HS-5 (cell line): Measurements from ENCODE around the gene ACOXL.
"Not testable (repeated sequence)": the region's sequence is repeated elsewhere in the genome, so short reads cannot be mapped to it uniquely, and the experiment has no call there.

ENCODE experiments used
- DNase-seq: peaks from one replicate; pipeline ENCODE4 v3.0.0-alpha.2; 2012; ENCODE audit warnings: low read depth

ACOXL gene

DNA sequence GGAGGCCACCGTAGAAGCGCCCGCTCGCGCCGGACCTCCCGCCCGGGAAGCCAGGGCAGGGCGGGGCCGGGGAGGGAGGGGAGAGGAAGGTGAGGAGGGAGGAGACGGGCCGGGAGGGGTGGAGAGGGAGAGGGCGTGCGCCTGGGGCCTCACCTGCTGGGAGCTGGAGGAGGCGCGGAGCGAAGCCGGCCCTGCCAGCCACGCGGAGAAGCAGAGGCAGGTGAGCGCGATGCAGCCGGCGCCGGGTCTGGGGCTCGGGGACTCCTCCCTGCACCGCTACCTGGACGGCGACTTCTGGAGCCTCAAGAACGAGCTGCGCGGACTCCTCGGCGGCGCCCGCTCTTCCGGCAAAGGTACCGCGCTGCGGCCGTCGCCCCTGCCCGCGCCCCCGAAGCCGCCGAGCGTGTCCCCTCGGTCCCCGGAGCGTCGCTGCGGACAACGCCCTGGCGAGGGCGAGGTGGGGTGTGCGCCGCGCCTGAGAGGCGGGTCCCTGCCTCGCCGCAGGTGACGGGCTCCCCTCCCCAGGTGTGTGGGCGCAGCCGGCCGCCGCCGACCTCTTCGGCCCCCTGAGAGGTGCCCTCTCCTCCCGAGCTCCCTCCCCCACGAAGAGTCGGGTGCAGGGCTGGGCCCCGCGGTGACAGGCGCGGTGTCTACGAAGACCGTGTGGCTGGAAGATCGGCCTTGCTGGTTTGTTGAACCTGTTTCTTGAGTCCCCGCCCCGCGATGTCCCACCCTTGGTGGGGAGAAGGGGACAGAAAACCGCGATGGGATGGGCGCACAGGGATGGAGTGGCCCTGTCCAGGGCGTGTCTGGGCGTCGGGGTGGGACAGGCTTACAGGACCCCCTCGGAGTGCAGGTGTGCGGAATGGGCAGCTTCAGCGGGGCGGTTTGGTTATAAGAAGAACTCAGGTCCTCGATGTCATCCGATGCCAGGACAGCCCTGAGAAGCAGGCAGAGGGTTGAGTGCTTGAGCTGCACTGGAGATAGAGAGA is at the start of gene ACOXL:
Gene ACOXL, plus strand, starts transcription at position 152 of the 992 bp plus-strand sequence. CDS start 35,817 bp downstream, outside the sequence.
- DNase-seq = no peak

DNA sequence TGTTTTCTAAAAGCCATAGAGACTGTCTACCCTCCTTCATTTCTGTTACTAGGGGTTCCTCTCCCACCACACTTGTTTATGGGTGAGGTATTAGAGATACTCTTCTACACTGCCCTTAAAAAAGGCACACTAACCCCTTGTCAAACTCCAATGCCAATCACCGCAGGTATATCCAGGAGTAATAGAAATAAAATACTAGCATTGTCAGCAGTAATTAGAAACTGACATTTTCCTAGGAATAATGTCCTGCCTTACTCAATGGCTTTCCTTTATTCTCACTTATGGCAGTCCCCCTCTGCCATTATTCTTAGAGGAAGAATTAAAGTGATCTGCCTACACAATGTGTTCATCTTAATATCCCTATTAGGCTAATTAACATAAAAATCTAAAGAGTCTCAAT is 49.5 kb upstream of the ACOXL start:
- no peak for DNase-seq

DNA sequence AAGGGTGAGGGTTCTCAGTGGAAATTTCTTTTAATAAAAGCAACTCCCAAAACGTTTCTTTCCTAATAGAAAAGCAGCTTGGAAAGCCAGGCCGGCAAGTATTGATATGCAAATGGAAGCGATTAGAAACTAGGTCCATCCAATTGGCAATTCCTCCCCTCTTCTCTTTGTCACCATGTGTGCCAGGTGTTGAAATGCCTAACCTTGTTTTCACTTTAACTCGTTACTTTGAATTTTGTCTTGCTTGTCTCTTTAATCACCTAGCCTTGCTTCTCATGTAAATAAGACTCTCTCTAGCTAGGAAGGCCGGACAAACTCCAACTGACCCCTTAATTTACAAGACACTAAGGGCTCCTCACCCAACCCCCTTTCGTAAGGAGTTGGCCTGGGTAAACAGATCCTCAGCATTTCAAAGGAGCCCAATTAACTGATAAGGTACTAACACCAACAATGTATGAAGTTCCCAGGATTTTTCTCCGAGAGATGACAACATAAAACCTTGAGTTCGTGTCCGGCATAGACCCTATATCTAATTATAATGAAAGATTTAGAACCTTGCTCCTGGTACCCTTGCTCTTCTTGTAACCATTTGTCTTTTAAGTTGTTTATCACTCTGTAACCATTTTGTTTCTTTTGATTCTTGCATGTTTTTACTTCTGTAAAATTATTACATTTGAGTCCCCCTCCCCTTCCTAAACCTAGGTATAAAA is 44.4 kb upstream of the ACOXL start:
- DNase-seq = not testable (repeated sequence)

DNA sequence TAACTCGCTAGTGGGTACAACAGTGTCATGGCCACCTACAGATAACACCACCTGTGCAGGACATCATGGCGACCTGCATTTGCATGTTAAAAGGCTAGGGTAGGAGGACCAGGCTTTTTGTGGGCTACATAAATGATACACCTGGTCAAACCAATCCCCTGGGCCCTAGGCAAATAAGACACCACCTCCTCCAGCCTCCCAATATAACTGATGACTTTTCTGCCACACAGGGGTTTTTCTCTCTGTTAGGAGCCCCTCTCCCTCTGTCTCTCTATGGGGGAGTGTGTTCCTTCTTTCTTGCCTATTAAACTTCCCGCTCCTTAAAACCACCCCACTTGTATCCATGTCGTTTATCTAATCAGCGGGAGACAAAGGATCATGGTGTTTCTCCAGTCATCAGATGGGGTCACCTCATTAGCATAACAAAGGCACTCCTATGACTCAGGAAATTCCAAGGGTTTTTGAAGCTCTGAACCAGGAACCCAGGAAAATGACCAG is 43.7 kb upstream of the ACOXL start:
- no peak for DNase-seq

DNA sequence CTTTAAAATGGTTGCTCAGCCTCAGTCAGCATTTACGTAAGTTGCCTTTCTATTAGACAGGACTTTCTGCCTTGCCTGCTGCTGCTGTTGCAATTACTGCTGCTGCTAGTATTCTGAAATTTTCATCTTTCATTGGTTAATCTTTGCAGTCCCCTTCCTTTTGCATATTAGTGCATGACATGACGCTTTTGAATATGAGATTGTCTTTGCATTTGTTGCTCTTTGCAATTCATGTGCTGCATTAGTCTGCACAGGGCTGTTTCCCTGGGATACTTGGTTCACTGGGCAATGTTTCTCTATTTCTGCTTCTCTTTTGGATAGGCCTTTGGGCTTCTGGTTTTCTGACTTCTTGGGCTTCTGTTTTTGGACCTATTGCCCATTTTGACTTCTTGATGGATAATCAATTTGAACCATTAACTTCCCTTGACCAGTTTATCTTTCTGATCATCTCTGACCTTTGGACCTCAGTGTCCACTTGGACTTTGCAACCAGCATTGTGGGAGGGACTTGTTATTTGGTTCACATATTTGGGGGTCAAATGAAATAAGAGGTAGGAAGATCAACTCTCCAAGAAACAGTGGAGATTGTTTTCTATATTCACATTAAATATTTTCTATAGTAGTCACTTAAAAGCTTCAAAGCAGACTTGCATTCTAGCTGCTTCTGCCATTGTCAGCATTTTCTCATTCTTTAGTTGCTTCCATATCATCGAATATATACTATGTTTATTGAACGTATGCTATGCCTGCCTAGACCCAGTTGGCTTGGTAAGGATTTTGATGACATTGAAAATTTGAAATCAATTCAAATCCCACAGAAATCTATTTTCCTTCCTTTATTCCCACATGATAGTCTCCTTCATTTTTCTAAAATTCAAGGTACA is 42.0 kb upstream of the ACOXL start:
- no peak for DNase-seq

DNA sequence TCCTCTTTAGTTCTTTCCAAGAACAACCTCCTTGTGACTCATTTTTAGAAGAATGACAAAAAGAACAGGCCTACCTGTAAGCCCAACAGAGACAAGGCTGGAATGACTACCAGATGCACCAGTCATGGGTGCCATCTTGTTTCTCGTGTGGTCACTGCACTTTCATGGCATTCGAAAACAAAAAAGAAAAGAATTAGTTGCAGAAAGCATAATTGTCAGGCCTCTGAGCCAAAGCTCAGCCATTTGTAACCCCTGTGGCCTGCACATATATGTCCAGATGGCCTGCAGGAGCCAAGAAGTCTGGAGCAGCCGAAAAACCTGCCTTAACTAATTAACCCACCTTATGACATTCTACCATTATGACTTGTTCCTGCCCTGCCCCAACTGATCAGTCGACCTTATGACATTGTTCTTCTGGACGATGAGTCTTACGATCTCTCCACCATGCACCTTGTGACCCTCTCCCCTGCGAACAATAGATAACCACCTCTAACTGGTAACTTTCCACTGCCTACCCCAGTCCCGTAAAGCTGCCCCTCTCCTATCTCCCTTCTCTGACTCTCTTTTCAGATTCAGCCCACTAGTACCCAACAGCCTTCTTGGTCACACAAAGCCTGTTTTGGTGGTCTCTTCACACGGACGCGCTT is 40.6 kb upstream of the ACOXL start:
- no peak for DNase-seq

DNA sequence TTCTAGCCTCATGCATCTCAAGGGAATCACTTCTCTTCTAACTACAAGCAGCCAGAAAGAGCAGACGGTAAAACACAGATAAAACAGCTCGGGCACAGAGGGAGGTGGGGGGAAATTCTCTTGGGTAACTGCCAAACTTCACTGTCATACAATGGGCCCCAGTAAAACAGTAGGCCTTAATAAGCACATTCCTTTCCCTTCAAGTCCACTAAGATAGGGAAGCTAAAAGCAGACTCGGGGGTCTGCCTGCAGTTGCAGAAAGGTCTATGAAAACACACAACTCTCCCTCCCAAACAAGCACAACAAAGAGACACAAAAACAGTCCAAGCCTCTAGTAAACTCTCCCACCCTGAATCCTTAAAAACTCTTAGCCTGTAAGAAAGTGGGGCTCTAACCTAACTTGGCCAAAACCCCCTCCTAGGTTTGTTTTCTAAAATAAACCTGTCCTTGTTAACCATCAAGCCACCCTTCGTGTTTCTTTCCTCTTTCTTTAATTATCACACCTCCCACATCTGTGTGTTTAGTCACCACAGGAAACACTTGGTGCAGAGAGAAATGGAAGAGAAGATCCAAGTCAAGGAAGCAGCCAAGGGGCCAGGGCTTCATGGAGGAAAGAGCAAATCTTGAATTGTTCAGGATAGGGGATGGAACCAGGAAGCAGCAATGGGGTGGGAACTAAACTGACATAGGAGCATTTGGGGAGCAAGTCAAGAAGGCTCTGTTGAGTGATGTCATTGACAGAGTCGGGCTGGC is 37.1 kb upstream of the ACOXL start:
- DNase-seq = not testable (repeated sequence)

DNA sequence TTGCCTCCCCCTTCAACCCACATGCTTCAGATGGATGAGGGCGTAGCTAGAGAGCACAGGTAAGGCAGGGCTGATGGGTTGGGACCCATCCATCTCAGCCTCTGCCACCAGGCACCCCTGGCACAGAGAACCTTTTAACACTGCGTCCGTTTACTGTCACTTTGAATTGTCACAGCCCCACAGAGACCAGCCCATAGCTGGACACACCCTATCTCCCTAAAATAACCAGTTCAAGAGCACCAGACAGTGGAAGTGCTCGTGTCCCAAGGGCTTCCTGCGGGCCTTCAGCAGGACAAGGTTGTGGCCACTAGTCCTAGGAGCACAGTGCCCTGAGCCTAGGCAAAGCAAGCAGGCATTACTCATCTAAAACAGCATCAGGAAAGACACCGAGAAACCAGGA is 34.1 kb upstream of the ACOXL start:
- not testable (repeated sequence) for DNase-seq

DNA sequence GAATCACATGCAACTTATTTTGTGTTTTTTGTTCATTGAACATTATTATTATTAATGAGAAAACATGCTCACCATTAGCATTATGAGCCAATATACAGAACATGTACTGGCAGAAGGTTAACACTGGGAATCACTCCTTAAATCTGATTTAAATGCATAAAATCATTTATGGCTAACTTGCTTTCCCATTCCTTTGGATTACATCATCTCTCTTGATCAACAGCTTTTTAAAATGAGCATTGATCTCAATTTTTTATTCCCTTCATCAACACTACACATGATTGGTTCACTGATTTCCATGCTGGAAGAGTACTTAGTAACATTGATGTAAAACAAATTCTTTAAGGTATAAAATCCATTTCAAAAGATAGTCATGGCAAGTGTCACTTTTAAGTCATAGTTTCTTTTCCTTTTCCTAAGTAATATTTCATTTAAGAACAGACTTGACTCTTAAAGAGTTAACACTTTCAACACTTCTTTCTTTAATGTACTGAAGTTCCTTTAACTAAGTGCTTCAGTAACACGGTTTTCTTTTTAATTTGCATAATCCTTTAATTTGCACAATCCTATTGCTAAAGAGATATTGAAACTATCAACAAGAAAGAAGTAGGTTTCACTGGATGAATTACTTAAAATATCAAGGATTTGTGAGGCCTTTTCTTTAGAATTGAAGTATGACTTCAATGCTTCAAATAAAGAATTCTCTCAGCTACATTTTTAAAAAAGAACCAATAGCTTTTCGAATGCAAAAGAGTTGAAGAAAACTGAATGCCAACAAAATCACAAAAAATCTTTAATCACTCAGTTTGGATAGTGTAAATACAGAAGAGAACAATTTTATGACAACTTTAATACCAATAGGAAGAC is 29.6 kb upstream of the ACOXL start:
- no peak for DNase-seq

DNA sequence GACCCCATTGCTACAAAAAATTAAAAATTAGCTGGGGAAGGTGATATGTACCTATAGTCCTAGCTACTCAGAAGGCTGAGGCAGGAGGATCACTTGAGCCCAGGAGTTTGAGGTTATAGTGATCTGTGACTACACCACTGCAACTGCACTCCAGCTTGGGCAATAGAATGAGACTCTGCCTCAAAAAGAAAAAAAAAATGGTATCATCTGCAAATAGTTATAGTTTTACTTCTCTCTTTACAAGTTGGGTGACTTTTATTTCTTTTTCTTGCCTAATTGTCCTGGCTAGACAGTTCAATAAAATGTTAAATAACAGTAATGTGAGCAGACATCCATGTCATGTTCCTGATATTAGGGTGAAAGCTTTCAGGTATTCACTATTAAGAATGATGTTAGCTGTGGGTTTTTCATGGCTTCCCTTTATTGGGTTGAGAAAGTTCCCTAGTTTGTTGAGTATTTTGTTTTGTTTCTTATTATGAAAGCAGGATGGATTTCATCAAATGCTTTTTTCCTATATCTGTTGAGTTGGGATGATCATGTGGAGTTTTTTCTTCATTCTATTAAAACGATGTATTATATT is 24.9 kb upstream of the ACOXL start:
- no peak for DNase-seq

DNA sequence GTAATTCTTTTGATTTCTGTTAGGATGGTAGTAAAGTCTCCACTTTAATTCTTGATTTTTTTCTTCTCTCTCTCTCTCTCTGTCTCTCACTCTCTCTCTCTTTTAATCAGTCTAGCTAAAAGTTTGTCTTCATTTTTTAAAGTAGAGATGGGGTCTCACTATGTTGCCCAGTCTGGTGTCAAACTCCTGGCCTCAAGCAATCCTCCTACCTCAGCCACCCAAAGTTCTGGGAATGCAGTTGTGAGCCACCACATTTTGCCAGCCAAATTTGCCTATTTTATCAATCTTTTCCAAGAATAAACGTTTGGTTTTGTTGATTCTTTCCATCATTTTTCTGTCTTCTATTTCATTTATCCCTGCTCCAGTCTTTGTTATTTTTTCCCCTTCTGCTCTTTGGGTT is 23.9 kb upstream of the ACOXL start:
- DNase-seq = no peak

DNA sequence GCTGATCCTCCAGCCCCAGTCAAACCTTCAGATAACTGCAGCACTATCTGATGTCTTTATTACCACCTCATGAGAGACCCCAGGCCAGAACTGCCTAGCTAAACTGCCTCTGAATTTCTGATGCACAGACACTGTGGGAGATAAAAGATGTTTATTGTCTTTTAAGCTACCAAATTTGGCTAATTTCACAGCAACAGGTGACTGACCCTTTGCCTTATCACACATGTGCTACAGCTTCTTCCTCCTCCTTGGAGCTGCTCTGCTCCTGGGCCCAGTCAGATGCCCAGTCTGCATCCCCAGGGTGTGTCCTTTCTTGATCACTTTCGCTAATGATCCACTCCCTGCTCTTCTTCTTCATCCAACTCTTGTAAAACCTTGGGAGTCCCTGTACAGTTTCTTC is 19.6 kb upstream of the ACOXL start:
- DNase-seq = no peak

DNA sequence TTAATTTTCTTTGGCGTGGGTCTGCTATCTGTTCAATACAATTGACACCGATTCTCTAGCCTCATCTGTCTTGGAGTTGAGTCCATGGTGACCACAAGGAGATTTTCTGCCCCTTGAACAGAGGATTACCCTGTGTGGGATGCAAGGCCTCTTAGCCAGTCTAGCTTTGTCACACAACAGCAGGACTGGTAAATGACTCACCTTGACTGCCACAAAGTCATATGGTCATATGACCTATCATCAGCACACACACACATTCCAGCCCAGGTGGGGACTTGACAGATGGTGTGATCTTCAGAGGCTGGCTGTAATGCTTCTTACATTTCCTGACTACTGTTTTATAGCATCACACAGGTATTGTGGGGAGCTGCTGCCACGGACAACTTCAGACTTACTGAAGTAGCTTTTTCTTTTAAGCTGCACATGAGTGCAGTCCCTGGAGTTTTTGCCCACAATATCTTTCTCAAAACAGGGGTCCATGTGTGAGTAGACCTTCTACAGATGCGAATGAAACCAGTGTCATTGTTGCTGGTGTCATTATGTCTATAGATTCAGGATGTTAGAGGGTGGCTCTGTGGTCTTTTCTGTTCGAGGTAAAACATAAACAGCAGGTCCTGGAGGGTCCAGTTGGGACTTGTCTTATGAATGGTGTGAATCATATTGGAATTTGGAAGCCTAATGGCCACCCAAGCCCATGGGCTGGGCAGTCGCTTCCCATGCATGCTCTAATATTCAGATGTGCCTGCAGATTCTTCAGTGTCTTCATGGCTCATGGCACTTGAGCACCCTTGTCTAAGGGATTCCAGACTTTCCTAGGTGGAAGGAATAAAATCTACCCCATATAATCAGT is 18.6 kb upstream of the ACOXL start:
- DNase-seq = no peak

DNA sequence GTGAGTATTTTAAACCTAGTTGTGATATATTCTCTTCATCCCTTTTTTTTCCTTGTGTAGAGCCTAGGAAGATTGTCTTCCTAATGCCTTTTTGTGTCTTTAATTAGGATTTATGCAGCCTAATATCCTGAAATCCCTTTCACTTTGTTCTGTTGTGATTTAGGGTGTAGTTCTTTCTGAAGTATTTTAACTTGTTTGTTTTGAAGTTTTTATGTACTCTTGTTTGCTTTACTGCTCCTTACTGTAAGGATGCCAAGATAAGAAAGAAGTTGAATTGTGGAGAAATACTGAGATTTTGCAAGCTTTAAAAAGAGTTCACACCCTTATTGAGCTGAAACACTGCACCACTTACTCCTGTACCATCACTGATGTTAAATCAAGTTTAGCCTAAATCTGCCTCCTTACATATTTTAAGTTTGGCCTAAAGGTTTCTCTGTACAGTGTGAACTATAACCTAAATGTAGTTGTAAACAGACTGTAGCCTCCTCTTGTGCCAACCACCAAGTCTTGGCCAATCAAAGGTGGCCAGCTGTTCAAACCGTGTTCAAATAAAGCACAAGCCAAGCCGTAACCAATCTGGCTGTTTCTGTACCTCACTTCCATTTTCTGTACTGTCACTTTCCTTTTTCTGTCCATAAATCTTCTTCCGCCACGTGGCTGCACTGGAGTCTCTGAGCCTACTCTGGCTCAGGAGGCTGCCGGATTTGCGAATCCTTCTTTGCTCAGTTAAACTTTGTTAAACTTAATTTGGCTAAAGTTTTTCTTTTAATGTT is 17.7 kb upstream of the ACOXL start:
- no peak for DNase-seq

DNA sequence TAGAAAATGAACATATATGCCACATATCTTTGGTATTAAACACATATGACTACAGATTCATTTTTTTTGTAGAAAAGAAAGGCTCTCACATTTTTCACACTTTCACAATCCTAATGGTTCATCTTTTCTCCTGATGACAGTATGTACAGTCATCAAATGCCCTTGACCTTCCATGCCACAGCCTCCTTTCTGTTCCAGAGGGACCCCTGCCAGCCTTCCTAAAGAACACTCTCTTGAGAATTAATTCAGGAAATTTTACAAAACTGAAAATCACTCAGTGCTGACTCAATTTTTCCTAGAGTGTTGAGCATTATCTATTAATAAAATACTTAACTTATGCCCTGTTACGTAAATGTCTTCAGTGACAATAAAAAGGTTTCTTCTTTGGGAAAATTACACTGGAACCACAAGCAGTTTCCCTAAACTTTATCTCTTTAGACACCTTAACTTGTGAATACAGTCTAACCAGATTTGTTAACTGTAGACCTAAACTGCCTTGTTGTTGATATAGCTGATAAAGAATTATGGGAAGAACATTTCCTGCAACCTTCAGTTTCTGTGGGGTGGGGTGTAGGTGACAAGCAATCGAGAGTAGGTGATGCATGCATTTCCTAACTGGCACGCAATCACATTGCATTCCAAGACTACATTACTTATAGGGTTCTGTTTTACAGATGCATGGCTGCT is 15.3 kb upstream of the ACOXL start:
- DNase-seq = peak; percentile 33

DNA sequence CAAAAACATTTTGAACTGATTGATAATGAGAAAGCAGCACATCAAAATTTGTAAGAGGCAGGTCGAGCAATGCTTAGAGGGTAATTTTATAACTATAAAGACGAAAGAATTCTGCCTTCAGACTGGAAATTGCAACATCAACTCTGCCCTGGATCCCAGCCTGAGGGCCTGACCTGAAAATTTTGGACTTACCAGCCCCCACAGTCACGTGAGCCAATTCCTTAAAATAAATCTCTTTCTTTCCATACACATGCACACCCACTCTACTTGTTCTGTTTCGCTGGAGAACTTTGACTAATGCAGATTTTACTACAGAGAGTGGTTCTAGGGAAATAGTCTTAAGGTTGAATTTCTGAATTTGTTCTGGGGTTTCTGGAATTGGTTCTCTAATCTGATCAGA is 14.6 kb upstream of the ACOXL start:
- DNase-seq = no peak

DNA sequence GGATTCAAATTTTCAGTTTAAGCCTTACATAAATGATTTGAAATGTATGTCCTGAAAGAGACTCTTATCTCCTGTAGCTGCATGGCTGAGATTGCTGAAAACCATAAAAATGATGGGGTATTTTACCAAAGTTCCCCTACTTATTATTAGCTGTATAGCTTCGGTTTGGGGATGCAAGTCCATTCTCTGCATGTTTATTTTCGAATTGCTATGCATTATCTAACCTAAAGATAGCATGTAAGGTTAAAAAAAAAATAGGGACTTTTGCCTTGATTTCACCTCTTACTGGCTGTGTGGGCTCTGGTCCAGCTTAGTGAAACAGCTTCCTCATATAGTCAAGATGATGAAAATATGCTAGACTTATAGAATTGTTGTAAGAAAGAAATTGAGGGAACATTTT is 14.0 kb upstream of the ACOXL start:
- no peak for DNase-seq
